GM23338 (cell line): ENCODE results near the gene RHCG. TPM values are rescaled to one million over a fixed set of nuclear protein-coding genes. Genes with fewer than 3 reads are reported as not detected.

Source experiments
- ATAC-seq: fragments of 200-7000 bp; cut with Tn5 transposase; 3 replicates; pipeline ENCODE4 v1.9.1; 2020
- DNase-seq: peaks from one replicate; pipeline ENCODE4 v3.0.0-alpha.2; 2015; ENCODE audit warnings: low spot score
- H2AFZ ChIP-seq: fragments of 200-600 bp; sonication (generic); 2 replicates; pipeline ENCODE4 v1.8.0; 2016; ENCODE audit warnings: antibody characterized with exemption, mild to moderate bottlenecking, moderate library complexity
- H3F3A ChIP-seq: fragments of 200-600 bp; sonication (generic); replicated peaks from 2 replicates; pipeline ENCODE4 v1.8.0; 2017; ENCODE audit warnings: antibody characterized with exemption, mixed run types, low read depth
- H3K27ac ChIP-seq: fragments of 200-600 bp; sonication (generic); 2 replicates; pipeline ENCODE4 v1.6.1; 2016; ENCODE audit warnings: low read depth
- H3K27me3 ChIP-seq: fragments of 200-600 bp; sonication (generic); 2 replicates; pipeline ENCODE4 v1.8.0; 2016; ENCODE audit warnings: mild to moderate bottlenecking, mixed run types, moderate library complexity; ENCODE audit not compliant: insufficient read depth
- H3K36me3 ChIP-seq: fragments of 200-600 bp; sonication (generic); 2 replicates; pipeline ENCODE4 v1.8.0; 2016; ENCODE audit warnings: mild to moderate bottlenecking; ENCODE audit not compliant: insufficient read depth
- H3K4me1 ChIP-seq: fragments of 200-600 bp; sonication (generic); 2 replicates; pipeline ENCODE4 v1.8.0; 2016; ENCODE audit warnings: mild to moderate bottlenecking, moderate library complexity; ENCODE audit not compliant: insufficient read depth
- H3K4me2 ChIP-seq: fragments of 200-600 bp; sonication (generic); 2 replicates; pipeline ENCODE4 v1.7.1; 2017; ENCODE audit warnings: mixed run types
- H3K4me3 ChIP-seq: fragments of 200-600 bp; sonication (generic); 2 replicates; pipeline ENCODE4 v1.6.1; 2016; ENCODE audit warnings: mixed run types
- H3K79me2 ChIP-seq: fragments of 200-600 bp; sonication (generic); replicated peaks from 2 replicates; pipeline ENCODE4 v1.8.0; 2017; ENCODE audit warnings: mild to moderate bottlenecking; ENCODE audit not compliant: insufficient read depth
- H3K9me2 ChIP-seq: fragments of 200-600 bp; sonication (generic); 2 replicates; pipeline ENCODE4 v1.8.0; 2017; ENCODE audit not compliant: insufficient read depth
- H4K20me1 ChIP-seq: fragments of 200-600 bp; sonication (generic); replicated peaks from 2 replicates; pipeline ENCODE4 v1.8.0; 2017; ENCODE audit warnings: mild to moderate bottlenecking; ENCODE audit not compliant: insufficient read depth
- H3K27ac Mint-ChIP-seq: 2 replicates; pipeline ENCODE4 v1.8.0; 2020; ENCODE audit warnings: inconsistent platforms, mild to moderate bottlenecking, moderate library complexity, mixed read lengths
- H3K27me3 Mint-ChIP-seq: 3 replicates; pipeline ENCODE4 v1.8.0; 2022; ENCODE audit warnings: low read depth, mild to moderate bottlenecking, moderate library complexity, mixed read lengths, inconsistent platforms; ENCODE audit not compliant: insufficient read depth, poor library complexity
- H3K36me3 Mint-ChIP-seq: 3 replicates; pipeline ENCODE4 v1.8.0; 2021; ENCODE audit warnings: low read depth, mild to moderate bottlenecking, inconsistent platforms, moderate library complexity, mixed read lengths
- H3K4me1 Mint-ChIP-seq: 3 replicates; pipeline ENCODE4 v1.8.0; 2020; ENCODE audit warnings: mild to moderate bottlenecking, inconsistent platforms, mixed read lengths
- H3K4me3 Mint-ChIP-seq: 3 replicates; pipeline ENCODE4 v1.8.0; 2021; ENCODE audit warnings: moderate library complexity, mild to moderate bottlenecking, inconsistent platforms, mixed read lengths
- H3K9me3 Mint-ChIP-seq: 3 replicates; pipeline ENCODE4 v1.8.0; 2020; ENCODE audit warnings: moderate library complexity, mild to moderate bottlenecking, inconsistent platforms, mixed read lengths
- CREB1 ChIP-seq: fragments of 250-450 bp; sonication (Bioruptor Pico); IDR thresholded peaks from 2 replicates; pipeline ENCODE4 v1.5.0; 2020; ENCODE audit warnings: low read depth, mild to moderate bottlenecking, moderate library complexity
- EZH2 ChIP-seq: fragments of 200-600 bp; sonication (generic); IDR thresholded peaks from one replicate; pipeline ENCODE4 v1.8.0; 2017; ENCODE audit warnings: antibody characterized with exemption, mild to moderate bottlenecking, low read depth; ENCODE audit not compliant: unreplicated experiment
- EZH2phosphoT487 ChIP-seq: fragments of 200-600 bp; sonication (generic); IDR thresholded peaks from one replicate; pipeline ENCODE4 v1.8.1; 2018; ENCODE audit warnings: antibody characterized with exemption; ENCODE audit not compliant: unreplicated experiment
- JUNB ChIP-seq: IDR thresholded peaks from one replicate; pipeline ENCODE4 v1.6.1; 2016; ENCODE audit warnings: antibody characterized with exemption; ENCODE audit not compliant: unreplicated experiment
- NANOG ChIP-seq: IDR thresholded peaks from 2 replicates; pipeline ENCODE4 v1.6.1; 2016; ENCODE audit warnings: antibody characterized with exemption, borderline replicate concordance
- POLR2AphosphoS5 ChIP-seq: IDR thresholded peaks from 2 replicates; pipeline ENCODE4 v1.6.1; 2016; ENCODE audit warnings: antibody characterized with exemption, low read depth
- STAT1 ChIP-seq: IDR thresholded peaks from one replicate; pipeline ENCODE4 v1.6.1; 2016; ENCODE audit warnings: antibody characterized with exemption; ENCODE audit not compliant: unreplicated experiment
- ZNF114 ChIP-seq: fragments of 250-450 bp; sonication (Bioruptor Pico); IDR thresholded peaks from 2 replicates; pipeline ENCODE4 v1.5.0; 2020; ENCODE audit warnings: mild to moderate bottlenecking, moderate library complexity
- ZNF331 ChIP-seq: fragments of 250-450 bp; sonication (Bioruptor Pico); IDR thresholded peaks from 2 replicates; pipeline ENCODE4 v1.5.0; 2020; ENCODE audit warnings: low read depth, mild to moderate bottlenecking, moderate library complexity
- polyA plus RNA-seq: library from polyadenylated mRNA; unstranded; fragments of >200 nt; fragmentation: Nextera tagmentation; extraction: Ambion mirVana; gene quantifications from 2 replicates; pipeline ENCODE4 v1.2.1, GENCODE V29; 2016
- total RNA-seq: library from RNA; depleted of rRNA; stranded (reverse); fragments of >200 nt; shearing (Covaris generic); gene quantifications from 2 replicates; pipeline ENCODE4 v1.2.3, GENCODE V29; 2014
- TF ChIP-seq, protein P1 (sequence below): IDR thresholded peaks from one replicate; pipeline ENCODE4 v1.6.1; 2018; ENCODE audit warnings: antibody characterized with exemption; ENCODE audit not compliant: unreplicated experiment
- TF ChIP-seq, protein P2 (sequence below): fragments of 250-450 bp; sonication (Bioruptor Pico); IDR thresholded peaks from 2 replicates; pipeline ENCODE4 v1.5.0; 2020; ENCODE audit warnings: mild to moderate bottlenecking, moderate library complexity
- TF ChIP-seq, protein P3 (sequence below), 2 experiments: fragments of 200-600 bp in 1 of 2; sonication (generic) in 1 of 2; conservative IDR thresholded peaks; 2 replicates each; pipeline versions ENCODE4 v1.5.1 to v1.6.1; 2016 to 2017; ENCODE audit warnings: antibody characterized with exemption in 2 of 2, low read depth in 2 of 2, mild to moderate bottlenecking in 2 of 2, moderate library complexity in 1 of 2
- TF ChIP-seq, protein P4 (sequence below): IDR thresholded peaks from 2 replicates; pipeline ENCODE4 v1.6.1; 2016; ENCODE audit warnings: antibody characterized with exemption

RHCG gene
- total and polyA plus RNA-seq, 2 experiments from 2014 or later = 0.21 to 0.63 TPM

DNA sequence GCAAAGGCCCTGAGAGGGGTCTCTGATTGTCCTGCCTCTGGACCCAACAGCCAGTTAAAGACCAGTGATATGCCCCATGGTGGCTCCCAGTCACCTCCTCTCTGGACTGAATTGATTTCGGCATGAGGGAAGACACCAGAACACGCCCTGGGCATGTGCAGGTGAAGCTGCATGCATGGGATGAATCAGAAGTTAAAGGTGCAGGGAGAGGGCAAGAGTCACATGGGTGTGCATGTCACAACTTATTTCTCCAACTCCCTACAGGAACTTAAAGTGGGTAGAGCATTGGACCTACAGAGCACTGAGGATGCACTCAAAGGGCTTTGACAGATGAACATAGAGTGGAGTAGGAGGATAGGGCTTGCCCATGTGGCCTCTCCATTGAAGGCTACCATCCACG, 16.9 kb upstream of the RHCG start:
- 0 out of 2 replicates have a peak, but pooled peaks cover 5% of the 10 kb centered on the region for H3K9me2 ChIP-seq
- no peaks in the 10 kb centered on the region for H3K27me3 ChIP-seq
- no peak for DNase-seq
- no peak overlapping the region for H3K27ac Mint-ChIP-seq
- H3K36me3 Mint-ChIP-seq = no peaks in the 10 kb centered on the region
- no peaks in the 10 kb centered on the region for H3K36me3 ChIP-seq
- no peak overlapping the region for H3K4me3 Mint-ChIP-seq
- TF ChIP-seq STAT1 = no peak
- TF ChIP-seq NANOG = no peak
- no peak for TF ChIP-seq EZH2
- no peak for TF ChIP-seq ZNF114 (CRISPR knock-in tag)
- TF ChIP-seq, protein P1, sequence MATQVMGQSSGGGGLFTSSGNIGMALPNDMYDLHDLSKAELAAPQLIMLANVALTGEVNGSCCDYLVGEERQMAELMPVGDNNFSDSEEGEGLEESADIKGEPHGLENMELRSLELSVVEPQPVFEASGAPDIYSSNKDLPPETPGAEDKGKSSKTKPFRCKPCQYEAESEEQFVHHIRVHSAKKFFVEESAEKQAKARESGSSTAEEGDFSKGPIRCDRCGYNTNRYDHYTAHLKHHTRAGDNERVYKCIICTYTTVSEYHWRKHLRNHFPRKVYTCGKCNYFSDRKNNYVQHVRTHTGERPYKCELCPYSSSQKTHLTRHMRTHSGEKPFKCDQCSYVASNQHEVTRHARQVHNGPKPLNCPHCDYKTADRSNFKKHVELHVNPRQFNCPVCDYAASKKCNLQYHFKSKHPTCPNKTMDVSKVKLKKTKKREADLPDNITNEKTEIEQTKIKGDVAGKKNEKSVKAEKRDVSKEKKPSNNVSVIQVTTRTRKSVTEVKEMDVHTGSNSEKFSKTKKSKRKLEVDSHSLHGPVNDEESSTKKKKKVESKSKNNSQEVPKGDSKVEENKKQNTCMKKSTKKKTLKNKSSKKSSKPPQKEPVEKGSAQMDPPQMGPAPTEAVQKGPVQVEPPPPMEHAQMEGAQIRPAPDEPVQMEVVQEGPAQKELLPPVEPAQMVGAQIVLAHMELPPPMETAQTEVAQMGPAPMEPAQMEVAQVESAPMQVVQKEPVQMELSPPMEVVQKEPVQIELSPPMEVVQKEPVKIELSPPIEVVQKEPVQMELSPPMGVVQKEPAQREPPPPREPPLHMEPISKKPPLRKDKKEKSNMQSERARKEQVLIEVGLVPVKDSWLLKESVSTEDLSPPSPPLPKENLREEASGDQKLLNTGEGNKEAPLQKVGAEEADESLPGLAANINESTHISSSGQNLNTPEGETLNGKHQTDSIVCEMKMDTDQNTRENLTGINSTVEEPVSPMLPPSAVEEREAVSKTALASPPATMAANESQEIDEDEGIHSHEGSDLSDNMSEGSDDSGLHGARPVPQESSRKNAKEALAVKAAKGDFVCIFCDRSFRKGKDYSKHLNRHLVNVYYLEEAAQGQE = no peak
- no peak for TF ChIP-seq CREB1
- TF ChIP-seq, protein P2, sequence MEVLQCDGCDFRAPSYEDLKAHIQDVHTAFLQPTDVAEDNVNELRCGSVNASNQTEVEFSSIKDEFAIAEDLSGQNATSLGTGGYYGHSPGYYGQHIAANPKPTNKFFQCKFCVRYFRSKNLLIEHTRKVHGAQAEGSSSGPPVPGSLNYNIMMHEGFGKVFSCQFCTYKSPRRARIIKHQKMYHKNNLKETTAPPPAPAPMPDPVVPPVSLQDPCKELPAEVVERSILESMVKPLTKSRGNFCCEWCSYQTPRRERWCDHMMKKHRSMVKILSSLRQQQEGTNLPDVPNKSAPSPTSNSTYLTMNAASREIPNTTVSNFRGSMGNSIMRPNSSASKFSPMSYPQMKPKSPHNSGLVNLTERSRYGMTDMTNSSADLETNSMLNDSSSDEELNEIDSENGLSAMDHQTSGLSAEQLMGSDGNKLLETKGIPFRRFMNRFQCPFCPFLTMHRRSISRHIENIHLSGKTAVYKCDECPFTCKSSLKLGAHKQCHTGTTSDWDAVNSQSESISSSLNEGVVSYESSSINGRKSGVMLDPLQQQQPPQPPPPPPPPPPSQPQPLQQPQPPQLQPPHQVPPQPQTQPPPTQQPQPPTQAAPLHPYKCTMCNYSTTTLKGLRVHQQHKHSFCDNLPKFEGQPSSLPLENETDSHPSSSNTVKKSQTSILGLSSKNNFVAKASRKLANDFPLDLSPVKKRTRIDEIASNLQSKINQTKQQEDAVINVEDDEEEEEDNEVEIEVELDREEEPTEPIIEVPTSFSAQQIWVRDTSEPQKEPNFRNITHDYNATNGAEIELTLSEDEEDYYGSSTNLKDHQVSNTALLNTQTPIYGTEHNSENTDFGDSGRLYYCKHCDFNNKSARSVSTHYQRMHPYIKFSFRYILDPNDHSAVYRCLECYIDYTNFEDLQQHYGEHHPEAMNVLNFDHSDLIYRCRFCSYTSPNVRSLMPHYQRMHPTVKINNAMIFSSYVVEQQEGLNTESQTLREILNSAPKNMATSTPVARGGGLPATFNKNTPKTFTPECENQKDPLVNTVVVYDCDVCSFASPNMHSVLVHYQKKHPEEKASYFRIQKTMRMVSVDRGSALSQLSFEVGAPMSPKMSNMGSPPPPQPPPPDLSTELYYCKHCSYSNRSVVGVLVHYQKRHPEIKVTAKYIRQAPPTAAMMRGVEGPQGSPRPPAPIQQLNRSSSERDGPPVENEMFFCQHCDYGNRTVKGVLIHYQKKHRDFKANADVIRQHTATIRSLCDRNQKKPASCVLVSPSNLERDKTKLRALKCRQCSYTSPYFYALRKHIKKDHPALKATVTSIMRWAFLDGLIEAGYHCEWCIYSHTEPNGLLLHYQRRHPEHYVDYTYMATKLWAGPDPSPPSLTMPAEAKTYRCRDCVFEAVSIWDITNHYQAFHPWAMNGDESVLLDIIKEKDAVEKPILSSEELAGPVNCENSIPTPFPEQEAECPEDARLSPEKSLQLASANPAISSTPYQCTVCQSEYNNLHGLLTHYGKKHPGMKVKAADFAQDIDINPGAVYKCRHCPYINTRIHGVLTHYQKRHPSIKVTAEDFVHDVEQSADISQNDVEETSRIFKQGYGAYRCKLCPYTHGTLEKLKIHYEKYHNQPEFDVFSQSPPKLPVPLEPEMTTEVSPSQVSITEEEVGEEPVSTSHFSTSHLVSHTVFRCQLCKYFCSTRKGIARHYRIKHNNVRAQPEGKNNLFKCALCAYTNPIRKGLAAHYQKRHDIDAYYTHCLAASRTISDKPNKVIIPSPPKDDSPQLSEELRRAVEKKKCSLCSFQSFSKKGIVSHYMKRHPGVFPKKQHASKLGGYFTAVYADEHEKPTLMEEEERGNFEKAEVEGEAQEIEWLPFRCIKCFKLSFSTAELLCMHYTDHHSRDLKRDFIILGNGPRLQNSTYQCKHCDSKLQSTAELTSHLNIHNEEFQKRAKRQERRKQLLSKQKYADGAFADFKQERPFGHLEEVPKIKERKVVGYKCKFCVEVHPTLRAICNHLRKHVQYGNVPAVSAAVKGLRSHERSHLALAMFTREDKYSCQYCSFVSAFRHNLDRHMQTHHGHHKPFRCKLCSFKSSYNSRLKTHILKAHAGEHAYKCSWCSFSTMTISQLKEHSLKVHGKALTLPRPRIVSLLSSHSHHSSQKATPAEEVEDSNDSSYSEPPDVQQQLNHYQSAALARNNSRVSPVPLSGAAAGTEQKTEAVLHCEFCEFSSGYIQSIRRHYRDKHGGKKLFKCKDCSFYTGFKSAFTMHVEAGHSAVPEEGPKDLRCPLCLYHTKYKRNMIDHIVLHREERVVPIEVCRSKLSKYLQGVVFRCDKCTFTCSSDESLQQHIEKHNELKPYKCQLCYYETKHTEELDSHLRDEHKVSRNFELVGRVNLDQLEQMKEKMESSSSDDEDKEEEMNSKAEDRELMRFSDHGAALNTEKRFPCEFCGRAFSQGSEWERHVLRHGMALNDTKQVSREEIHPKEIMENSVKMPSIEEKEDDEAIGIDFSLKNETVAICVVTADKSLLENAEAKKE (CRISPR knock-in tag) = no peak
- no peak for TF ChIP-seq POLR2AphosphoS5
- no peak for TF ChIP-seq ZNF331 (CRISPR knock-in tag)
- TF ChIP-seq EZH2phosphoT487 = no peak
- TF ChIP-seq JUNB = no peak
- TF ChIP-seq, protein P3, sequence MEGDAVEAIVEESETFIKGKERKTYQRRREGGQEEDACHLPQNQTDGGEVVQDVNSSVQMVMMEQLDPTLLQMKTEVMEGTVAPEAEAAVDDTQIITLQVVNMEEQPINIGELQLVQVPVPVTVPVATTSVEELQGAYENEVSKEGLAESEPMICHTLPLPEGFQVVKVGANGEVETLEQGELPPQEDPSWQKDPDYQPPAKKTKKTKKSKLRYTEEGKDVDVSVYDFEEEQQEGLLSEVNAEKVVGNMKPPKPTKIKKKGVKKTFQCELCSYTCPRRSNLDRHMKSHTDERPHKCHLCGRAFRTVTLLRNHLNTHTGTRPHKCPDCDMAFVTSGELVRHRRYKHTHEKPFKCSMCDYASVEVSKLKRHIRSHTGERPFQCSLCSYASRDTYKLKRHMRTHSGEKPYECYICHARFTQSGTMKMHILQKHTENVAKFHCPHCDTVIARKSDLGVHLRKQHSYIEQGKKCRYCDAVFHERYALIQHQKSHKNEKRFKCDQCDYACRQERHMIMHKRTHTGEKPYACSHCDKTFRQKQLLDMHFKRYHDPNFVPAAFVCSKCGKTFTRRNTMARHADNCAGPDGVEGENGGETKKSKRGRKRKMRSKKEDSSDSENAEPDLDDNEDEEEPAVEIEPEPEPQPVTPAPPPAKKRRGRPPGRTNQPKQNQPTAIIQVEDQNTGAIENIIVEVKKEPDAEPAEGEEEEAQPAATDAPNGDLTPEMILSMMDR (conservative IDR thresholded peaks at IDR 0.05; ENCODE audit: low read depth in 2 of 2) = no peak
- TF ChIP-seq, protein P4, sequence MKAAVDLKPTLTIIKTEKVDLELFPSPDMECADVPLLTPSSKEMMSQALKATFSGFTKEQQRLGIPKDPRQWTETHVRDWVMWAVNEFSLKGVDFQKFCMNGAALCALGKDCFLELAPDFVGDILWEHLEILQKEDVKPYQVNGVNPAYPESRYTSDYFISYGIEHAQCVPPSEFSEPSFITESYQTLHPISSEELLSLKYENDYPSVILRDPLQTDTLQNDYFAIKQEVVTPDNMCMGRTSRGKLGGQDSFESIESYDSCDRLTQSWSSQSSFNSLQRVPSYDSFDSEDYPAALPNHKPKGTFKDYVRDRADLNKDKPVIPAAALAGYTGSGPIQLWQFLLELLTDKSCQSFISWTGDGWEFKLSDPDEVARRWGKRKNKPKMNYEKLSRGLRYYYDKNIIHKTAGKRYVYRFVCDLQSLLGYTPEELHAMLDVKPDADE = no peak
- H4K20me1 ChIP-seq = no peaks in the 10 kb centered on the region
- H3K4me3 ChIP-seq = no peak overlapping the region
- no peaks in the 10 kb centered on the region for H3K79me2 ChIP-seq
- H3K27me3 Mint-ChIP-seq = peaks cover 2% of the 10 kb centered on the region
- no peak for ATAC-seq
- H3K4me2 ChIP-seq = no peak overlapping the region
- no peaks in the 10 kb centered on the region for H3K9me3 Mint-ChIP-seq
- H3K4me1 ChIP-seq = no peaks in the 10 kb centered on the region
- H2AFZ ChIP-seq = no peak overlapping the region
- H3K27ac ChIP-seq = no peak overlapping the region
- no peaks in the 10 kb centered on the region for H3K4me1 Mint-ChIP-seq
- H3F3A ChIP-seq = no peaks in the 10 kb centered on the region
